HG02943 (cell line): ENCODE measurements around the gene COL4A1.

ENCODE experiments used
- ATAC-seq: cut with Tn5 transposase; IDR thresholded peaks from one replicate; pipeline ENCODE4 v1.9.1; 2021; ENCODE audit warnings: mild to moderate bottlenecking, low read depth, moderate library complexity; ENCODE audit not compliant: unreplicated experiment

COL4A1 gene

GRCh38 chr13:110182003-110182402, 125.0 kb downstream of the COL4A1 start:
- ATAC-seq = no peak

GRCh38 chr13:110179857-110180147, 127.2 kb downstream of the COL4A1 start:
- ATAC-seq = no peak

- no peak for ATAC-seq
Observed at GRCh38 chr13:110179116-110179856, 127.7 kb downstream of the COL4A1 start.

GRCh38 chr13:110177790-110178189, 129.2 kb downstream of the COL4A1 start:
- no peak for ATAC-seq

- ATAC-seq = no peak
Observed at GRCh38 chr13:110176431-110176830, 130.5 kb downstream of the COL4A1 start.

GRCh38 chr13:110173247-110173818, 133.6 kb downstream of the COL4A1 start:
- no peak for ATAC-seq

DNA sequence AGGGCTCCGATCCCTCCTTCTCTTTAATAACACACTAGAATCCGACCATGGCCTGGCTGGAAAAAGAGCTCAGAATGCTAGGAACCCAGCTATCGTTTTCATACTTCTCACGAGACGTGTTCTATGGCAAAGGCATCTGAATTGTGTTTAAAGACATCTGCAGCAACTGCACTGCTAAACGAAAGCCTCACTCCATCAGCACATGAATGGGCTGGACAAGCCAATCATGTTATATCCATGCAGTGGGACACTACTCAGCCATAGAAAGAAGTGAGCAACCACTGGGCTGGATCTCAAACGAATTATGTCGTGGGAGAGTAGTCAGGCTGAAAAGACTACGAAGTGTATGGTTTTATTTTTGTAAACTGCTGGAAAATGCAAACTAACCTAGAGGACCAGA, 136.1 kb downstream of the COL4A1 start:
- no peak for ATAC-seq

- no peak for ATAC-seq
Observed at GRCh38 chr13:110170020-110170790, 136.8 kb downstream of the COL4A1 start.

DNA sequence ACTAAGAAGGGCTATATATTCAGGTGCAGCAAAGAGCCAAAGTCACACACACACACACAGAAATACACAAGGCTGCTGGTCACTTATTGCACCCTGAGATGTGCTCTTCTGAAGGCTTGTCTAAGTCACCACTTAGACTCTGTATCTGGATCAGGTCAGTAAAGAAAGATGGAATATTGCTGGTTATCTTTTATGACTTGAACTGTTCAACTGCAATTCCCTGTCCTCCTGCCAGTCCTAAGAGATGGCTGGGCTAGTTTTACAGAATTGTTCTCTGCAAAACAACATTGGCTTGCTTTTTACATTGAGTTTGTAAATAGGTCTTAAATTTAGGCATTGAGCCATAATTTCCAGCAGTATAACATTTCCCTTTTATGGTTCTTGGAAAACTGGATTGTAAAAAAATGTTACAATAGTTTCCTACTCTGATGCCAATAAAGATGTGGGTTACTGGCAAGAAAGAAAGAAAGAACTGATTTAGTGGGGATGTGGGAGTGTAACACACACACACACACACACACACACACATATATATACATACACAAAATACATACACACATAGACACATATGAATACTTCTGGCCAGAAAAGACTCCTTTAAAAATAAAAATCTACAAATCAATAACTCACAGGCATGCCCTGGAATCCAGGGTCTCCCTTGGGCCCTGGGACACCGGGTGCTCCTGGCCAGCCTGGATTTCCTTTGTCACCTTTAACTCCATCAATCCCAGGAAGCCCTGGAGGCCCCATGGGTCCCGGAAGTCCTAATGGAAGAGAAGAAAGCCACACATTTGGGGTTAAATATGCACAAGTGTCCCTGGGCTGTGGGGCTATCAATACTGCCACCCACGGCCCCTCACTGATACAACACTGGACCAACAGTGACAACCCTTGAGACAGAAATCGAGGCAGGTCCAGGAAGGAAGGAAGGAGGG, 137.7 kb downstream of the COL4A1 start:
- ATAC-seq = no peak

- no peak for ATAC-seq
Observed at GRCh38 chr13:110166598-110166997, 140.4 kb downstream of the COL4A1 start.

DNA sequence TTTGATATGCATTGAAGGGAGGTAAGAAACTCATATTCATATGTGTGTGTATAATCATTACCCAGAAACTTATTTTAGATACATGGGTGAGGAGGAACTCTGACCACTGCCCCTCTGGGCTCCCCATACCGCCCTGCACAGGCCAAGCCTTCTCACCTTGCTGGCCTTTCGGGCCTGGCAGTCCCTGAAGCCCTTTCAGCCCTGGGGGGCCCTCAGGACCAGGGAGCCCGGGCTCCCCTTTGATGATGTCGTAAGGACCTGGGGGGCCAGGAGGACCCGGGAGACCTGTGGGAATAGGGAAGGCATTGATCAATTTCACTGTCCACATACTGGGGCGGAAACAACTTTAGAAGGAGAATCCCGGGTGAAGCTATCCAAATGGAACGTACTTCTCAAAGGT, 142.3 kb downstream of the COL4A1 start:
- ATAC-seq = no peak

DNA sequence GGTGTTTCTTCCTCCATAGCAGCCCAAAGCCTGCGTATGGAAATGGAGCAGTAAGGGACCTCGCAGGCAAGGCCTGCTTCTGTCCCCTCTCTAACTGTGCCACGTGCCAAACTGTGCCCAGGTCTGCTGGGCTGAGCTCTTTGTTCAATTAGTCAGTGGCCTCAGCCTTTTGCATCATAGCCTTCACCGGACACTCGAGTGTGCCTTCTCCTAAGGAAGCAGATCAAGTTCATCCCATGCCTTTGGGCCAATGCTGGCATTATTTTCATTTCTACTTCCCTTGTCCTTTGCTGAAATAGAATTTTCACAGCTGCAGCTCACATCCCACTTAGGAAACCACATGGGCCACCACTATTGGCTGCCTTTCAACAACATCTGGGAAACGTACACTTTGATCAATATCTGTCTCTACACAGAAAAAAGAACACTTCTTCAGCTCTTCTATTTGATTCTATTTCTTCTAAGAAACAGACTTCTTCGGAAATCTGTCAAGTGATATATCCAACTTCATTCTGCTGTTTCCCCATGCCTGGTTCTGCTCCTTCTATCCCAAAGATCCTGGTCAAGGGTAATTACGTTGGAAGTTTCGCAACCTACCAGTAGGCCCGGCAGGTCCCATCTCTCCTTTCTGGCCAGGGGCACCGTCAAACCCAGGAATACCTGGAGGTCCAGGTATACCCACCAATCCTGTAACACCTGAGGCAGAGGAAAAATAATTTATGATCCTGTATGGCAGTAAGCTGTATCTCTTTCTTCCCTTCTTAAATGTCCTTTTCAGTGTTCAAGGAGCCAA, 143.9 kb downstream of the COL4A1 start:
- no peak for ATAC-seq

DNA sequence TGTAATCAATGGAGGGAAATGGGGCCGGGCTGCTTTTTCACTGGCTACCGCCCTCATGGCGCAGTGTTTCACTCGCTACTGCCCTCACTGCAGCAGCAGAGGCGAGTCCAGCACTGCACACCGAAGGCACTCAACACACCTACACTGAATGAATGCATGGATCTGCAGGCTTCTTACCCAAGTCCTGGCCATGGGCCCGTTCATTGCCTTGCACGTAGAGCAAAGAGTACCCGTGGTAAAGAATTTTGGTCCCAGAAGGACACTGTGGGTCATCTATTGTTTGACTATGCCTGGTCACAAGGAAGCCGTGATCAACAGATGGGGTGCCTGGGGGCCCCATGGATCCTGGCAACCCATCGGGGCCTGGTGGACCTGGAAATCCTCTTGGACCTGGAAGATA, 144.9 kb downstream of the COL4A1 start:
- no peak for ATAC-seq

GRCh38 chr13:110161112-110161882, 145.7 kb downstream of the COL4A1 start:
- ATAC-seq = no peak

DNA sequence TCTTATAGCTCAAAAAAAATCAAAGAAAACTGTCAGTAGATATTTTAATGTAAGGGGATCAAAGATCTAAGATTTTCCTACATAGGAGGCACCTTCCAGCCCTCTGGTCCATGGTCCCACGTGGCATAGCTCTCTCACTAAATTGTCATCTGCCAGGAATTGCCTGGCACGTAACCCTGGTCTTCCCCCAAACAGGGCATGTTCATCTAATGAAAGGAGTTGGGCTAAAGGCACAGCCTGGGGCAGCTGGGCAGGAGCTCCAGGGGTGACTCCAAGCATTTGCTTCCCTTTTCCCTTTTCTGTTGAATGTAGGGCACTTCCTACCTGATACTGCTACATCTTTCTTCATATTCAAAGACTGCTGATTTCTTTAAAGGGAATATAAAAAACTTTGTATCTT, 148.7 kb downstream of the COL4A1 start:
- ATAC-seq = no peak

- ATAC-seq = no peak
Observed at GRCh38 chr13:110157718-110158117, 149.2 kb downstream of the COL4A1 start.

DNA sequence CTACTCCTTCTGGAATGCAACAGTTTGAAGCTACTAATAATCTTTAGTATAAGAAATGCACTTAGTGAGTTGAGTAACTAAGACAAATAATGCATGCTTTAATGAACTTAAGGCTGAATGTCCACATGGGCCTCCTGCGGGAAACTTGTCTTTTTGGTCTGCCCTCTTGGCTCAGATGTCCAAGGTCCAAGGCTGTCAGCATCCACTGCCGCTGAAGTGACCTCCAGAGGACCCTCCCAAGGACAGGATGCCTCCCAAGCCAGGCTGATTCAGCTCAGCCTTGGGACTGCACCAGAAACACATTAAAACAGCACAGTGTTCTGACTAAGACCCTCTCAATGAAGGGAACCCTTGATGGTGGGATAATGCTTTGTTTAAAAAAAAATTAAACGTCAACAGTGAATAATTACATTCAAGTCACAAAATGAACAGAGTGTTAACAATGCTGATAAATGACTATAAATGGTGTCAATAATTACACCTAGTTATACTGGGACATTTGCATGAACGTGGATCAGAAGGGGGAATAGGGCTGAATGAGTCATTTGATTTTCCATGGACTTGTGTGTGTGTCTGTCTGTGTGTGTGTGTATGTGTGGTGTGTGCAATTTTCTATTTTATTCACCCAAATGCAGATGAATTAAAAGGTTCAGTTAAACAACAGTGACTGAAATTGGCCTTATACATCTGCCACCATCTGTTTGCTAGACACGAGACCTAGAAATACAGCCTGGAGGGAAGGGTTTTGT, 150.5 kb downstream of the COL4A1 start:
- ATAC-seq = no peak

GRCh38 chr13:110155072-110155471, 151.9 kb downstream of the COL4A1 start:
- no peak for ATAC-seq
